BLaER1 treated with 17β-estradiol and CSF1 and Interleukin-3, amounts not matched to agents 10 nM and 100 nM (cell line): Measurements from ENCODE around the gene ADAMTS1.
"Not testable (repeated sequence)": the region's sequence is repeated elsewhere in the genome, so short reads cannot be mapped to it uniquely, and the experiment has no call there.

Experiments
- H3K27ac ChIP-seq, 11 experiments: shearing (Covaris generic); formaldehyde crosslinking; 2 replicates each; pipeline ENCODE4 v1.8.1; 2022
- H3K27me3 ChIP-seq, 11 experiments: shearing (Covaris generic); formaldehyde crosslinking; 2 replicates each; pipeline ENCODE4 v1.8.1; 2022
- H3K36me3 ChIP-seq, 11 experiments: shearing (Covaris generic); formaldehyde crosslinking; 2 replicates each; pipeline ENCODE4 v1.8.1; 2022
- H3K4me1 ChIP-seq, 10 experiments: shearing (Covaris generic); formaldehyde crosslinking; 2 replicates each; pipeline ENCODE4 v1.8.1; 2022
- H3K4me2 ChIP-seq, 11 experiments: shearing (Covaris generic); formaldehyde crosslinking; 2 replicates each; pipeline ENCODE4 v1.8.1; 2022
- H3K4me3 ChIP-seq, 10 experiments: shearing (Covaris generic); formaldehyde crosslinking; 2 replicates each; pipeline ENCODE4 v1.8.1; 2022
- H3K9ac ChIP-seq, 11 experiments: shearing (Covaris generic); formaldehyde crosslinking; 2 replicates each; pipeline ENCODE4 v1.8.1; 2022
- H3K9me3 ChIP-seq, 11 experiments: shearing (Covaris generic); formaldehyde crosslinking; replicated peaks in 1 of 11; 2 replicates each; pipeline ENCODE4 v1.8.1; 2022
- H4K20me1 ChIP-seq, 11 experiments: shearing (Covaris generic); formaldehyde crosslinking; 2 replicates each; pipeline ENCODE4 v1.8.1; 2022
- Cebpa-rat ChIP-seq, 11 experiments: shearing (Covaris generic); IDR thresholded peaks; 2 replicates each; pipeline ENCODE4 v1.8.1; 2022

The ADAMTS1 gene

DNA sequence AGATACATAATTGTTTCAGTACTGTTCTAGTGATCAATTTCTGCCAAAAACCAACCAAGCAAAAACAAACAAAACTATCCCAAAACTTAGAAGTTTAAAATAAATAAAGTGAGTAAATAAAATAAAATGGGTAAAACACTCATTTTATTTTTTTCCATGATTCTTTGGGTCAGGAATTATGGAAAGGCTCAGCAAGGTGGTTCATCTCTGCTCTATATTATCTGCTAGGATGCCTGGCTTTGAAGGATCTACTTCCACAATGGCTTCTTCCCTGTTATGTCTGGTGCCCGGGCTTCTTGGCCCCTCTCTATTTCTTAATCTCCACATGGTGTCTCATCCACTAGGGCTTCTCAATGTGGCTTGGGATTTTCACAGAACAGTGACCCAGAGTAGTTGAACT is 29.1 kb upstream of the ADAMTS1 start:
- Histone ChIP-seq H3K4me3 (no peak overlapping the region), H3K9ac (no peak overlapping the region), H4K20me1 (no peaks in the 10 kb centered on the region), H3K27me3 (no peaks in the 10 kb centered on the region), H3K4me2 (no peak overlapping the region), H3K4me1 (no peaks in the 10 kb centered on the region; a peak in 1 of 20 replicates), H3K9me3 (peaks cover 0 to 17% (median 4%) of the 10 kb centered on the region in 11 experiments; a peak in 9 of 22 replicates), H3K27ac (no peak overlapping the region), H3K36me3 (no peaks in the 10 kb centered on the region)
- no peak for TF ChIP-seq Cebpa-rat (IDR thresholded peaks at IDR 0.05)

DNA sequence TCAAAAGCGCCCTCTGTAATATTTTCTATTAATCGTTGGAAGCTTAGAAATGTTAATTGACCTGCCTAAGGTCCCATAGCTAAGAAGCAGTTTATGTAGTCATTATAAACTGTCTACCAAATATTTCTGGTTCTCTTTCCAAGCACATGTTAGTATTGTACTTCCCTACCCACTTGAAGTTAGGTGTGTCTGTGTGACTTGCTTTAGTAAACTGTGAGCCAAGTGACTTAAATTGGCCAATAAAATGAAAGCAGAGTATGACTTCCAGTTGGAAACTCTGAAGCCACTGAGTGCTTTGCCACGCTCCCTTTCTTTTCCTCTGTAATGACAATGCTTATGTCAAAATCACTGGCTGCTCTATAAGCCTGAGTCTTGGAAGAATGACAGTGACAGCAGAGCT is 20.6 kb upstream of the ADAMTS1 start:
- Histone ChIP-seq H3K9ac (no peak overlapping the region), H3K27ac (no peak overlapping the region), H4K20me1 (no peaks in the 10 kb centered on the region), H3K4me3 (no peak overlapping the region), H3K4me2 (no peak overlapping the region), H3K27me3 (no peaks in the 10 kb centered on the region), H3K4me1 (no peaks in the 10 kb centered on the region), H3K36me3 (no peaks in the 10 kb centered on the region), H3K9me3 (no peaks in the 10 kb centered on the region)
- no peak for TF ChIP-seq Cebpa-rat (IDR thresholded peaks at IDR 0.05)

- H3K9me3 ChIP-seq, H3K4me2 ChIP-seq, H4K20me1 ChIP-seq, H3K9ac ChIP-seq, H3K36me3 ChIP-seq, H3K27ac ChIP-seq, H3K4me3 ChIP-seq, H3K27me3 ChIP-seq, H3K4me1 ChIP-seq: not testable (repeated sequence)
These were observed 11.7 kb upstream of the ADAMTS1 start for GRCh38 chr21:26856871-26857350.

DNA sequence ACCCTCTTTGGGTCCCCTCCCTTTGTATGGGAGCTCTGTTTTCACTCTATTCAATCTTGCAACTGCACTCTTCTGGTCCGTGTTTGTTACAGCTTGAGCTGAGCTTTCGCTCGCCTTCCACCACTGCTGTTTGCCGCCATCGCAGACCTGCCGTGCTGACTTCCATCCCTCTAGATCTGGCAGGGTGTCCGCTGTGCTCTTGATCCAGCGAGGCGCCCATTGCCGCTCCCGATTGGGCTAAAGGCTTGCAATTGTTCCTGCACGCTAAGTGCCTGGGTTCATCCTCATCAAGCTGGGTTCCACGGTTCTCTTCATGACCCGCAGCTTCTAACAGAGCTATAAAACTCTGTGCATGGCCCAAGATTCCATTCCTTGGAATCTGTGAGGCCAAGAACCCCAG is 9.5 kb upstream of the ADAMTS1 start:
- H3K9ac ChIP-seq, H3K4me3 ChIP-seq, H3K9me3 ChIP-seq, H3K4me2 ChIP-seq, H3K27me3 ChIP-seq, H3K27ac ChIP-seq, H4K20me1 ChIP-seq, H3K4me1 ChIP-seq, H3K36me3 ChIP-seq: not testable (repeated sequence)

DNA sequence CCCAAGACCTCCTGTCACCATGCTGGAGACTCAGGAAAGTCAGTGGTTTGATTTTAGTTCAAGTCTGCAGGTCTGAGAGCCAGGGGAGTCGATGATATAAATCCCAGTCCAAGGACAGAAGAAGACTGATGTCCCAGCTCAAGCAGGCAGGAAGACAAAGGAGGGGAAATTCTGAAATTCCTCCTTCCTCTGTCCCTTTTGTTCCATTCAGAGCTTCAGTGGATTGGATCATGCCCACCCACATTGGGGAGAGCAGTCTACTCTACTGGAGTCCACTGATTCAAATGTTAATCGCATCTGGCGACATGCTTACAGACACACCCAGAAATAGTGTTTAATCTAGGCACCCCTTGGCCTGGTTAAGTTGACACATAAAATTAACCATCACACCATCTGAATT is 7.2 kb upstream of the ADAMTS1 start:
- H3K27ac ChIP-seq, result no peak overlapping the region
- H4K20me1 ChIP-seq, result no peaks in the 10 kb centered on the region
- no peak for TF ChIP-seq Cebpa-rat (IDR thresholded peaks at IDR 0.05)
- no peaks in the 10 kb centered on the region for H3K36me3 ChIP-seq
- H3K4me2 ChIP-seq, result no peak overlapping the region
- no peak overlapping the region for H3K4me3 ChIP-seq
- no peaks in the 10 kb centered on the region for H3K27me3 ChIP-seq
- H3K9me3 ChIP-seq, result no peaks in the 10 kb centered on the region
- H3K9ac ChIP-seq, result no peak overlapping the region
- H3K4me1 ChIP-seq, result no peaks in the 10 kb centered on the region

DNA sequence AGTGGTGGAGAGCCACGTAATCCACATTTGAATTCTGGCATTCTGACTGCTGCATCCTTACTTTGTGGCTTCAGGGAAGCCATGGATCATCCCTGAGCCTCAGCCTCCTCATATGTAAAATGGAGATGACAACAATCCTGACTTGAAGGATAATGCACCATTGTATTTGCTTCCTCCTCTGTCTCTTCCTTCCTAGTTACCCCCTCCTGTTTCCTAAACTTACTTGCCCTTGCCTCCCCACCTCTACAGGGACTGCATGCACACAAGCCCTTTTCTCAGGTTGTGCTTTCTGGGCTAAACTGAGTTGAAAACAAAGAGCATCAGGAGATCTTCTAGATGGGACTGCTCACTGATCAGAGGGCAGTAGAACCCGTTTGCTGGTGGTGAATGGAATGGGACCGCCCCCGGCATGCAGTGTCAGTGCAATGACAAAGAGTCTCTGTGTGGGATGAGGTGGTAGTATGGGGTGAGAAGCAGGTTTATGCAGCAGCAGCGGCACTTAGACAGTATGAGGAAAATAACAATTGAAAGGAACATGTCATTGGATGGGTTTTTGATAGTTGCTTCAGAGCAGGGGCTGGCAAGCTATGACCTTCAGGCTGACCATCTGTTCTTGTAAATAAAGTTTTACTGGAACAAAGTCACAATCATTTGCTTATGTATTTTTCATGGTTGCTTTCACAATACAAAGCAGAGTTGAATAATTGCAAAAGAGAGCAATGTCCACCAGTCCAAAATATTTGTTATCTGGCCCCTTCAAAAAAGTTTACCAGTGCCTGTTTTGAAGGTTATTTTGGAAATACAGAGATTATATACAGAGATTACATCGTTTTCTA is 6.1 kb upstream of the ADAMTS1 start:
- no peak for TF ChIP-seq Cebpa-rat (IDR thresholded peaks at IDR 0.05)
- H3K4me2 ChIP-seq, result no peak overlapping the region
- H3K27ac ChIP-seq, result no peak overlapping the region
- peaks cover 0 to 2% (median 0%) of the 10 kb centered on the region in 11 experiments; a peak in 1 of 22 replicates for H3K27me3 ChIP-seq
- H3K36me3 ChIP-seq, result no peaks in the 10 kb centered on the region
- no peaks in the 10 kb centered on the region for H4K20me1 ChIP-seq
- H3K9ac ChIP-seq, result no peak overlapping the region
- H3K4me1 ChIP-seq, result peaks cover 0 to 2% (median 0%) of the 10 kb centered on the region in 10 experiments; a peak in 1 of 20 replicates
- H3K9me3 ChIP-seq, result peaks cover 0 to 3% (median under 1%) of the 10 kb centered on the region in 11 experiments; a peak in 5 of 22 replicates
- H3K4me3 ChIP-seq, result no peak overlapping the region

- Histone ChIP-seq H3K4me3 (no peak overlapping the region), H3K9ac (no peak overlapping the region)
- TF ChIP-seq Cebpa-rat (IDR thresholded peaks at IDR 0.05), result no peak
These were observed 5.0 kb upstream of the ADAMTS1 start for GRCh38 chr21:26850116-26850643.

DNA sequence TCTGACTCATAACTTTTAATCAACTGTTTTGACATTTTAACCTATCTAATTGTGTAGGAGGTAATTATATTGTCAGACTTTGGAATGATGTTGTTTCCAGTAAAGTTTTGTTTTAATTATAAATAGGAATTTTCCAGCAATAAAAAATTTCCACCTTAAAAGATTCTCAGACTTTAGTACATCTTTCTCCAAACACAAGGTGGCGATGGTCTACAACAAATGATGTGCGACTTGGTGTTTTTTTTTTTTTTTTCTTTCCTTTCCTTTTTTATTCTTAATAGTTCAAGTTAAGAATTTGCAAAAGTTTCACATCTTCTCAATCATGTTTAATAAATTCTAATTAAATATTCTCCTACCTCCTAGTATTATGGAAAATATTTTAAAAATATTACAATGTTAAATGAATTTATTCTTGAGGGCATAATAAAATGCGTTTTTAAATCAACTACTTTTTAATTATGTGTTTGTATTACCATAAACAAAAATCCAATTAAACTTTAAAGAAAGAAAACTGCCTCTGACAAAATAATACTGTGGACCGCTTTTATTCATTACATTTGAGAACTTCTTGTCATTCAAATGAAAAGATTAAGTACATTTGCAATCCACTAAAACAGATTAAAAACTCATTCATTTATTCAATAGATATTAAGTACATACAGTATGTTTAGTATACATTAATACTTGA is 4.4 kb upstream of the ADAMTS1 start:
- H3K4me3 ChIP-seq, result no peak overlapping the region
- no peak overlapping the region for H3K9ac ChIP-seq
- no peak overlapping the region for H3K4me2 ChIP-seq
- H3K36me3 ChIP-seq, result no peaks in the 10 kb centered on the region
- no peak for TF ChIP-seq Cebpa-rat (IDR thresholded peaks at IDR 0.05)
- no peak overlapping the region for H3K27ac ChIP-seq
- H3K27me3 ChIP-seq, result peaks cover 0 to 4% (median 0%) of the 10 kb centered on the region in 11 experiments; a peak in 2 of 22 replicates
- no peaks in the 10 kb centered on the region for H4K20me1 ChIP-seq
- peaks cover 6 to 20% (median 18%) of the 10 kb centered on the region in 11 experiments; a peak in 21 of 22 replicates for H3K9me3 ChIP-seq
- peaks cover 0 to 9% (median 0%) of the 10 kb centered on the region in 10 experiments; a peak in 3 of 20 replicates for H3K4me1 ChIP-seq

More at GRCh38 chr21:26850116-26850643, 5.0 kb upstream of the ADAMTS1 start:
- Histone ChIP-seq H3K27ac (no peak overlapping the region), H3K4me1 (peaks cover 0 to 9% (median 0%) of the 10 kb centered on the region in 10 experiments; a peak in 3 of 20 replicates), H3K9me3 (peaks cover 0 to 14% (median 12%) of the 10 kb centered on the region in 11 experiments; a peak in 16 of 22 replicates), H3K4me2 (no peak overlapping the region), H3K36me3 (no peaks in the 10 kb centered on the region), H3K27me3 (peaks cover 0 to 4% (median 0%) of the 10 kb centered on the region in 11 experiments; a peak in 2 of 22 replicates), H4K20me1 (no peaks in the 10 kb centered on the region)

DNA sequence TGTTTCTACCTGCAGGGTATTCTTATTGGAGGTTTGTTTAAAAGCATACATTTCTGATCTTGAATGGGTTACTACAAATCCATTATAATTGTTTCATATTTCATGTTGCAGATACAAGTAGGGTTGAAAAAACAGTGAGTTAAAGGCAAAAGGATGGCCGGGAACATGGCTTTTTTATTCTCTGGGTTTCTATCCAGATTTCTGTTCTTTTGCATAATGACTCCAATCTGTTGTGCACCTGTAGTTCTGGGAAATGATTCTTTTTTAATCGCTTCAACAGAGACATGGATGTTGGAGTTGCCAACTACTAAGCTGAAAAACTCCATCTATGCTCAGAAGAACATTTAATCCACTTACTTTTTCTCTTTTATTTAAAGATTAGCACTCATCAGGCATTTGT is 2.7 kb upstream of the ADAMTS1 start:
- peaks cover 0 to 4% (median 0%) of the 10 kb centered on the region in 11 experiments; a peak in 2 of 22 replicates for H3K27me3 ChIP-seq
- no peak overlapping the region for H3K27ac ChIP-seq
- peaks cover 0 to 10% (median 4%) of the 10 kb centered on the region in 10 experiments; a peak in 16 of 20 replicates for H3K4me1 ChIP-seq
- no peak overlapping the region for H3K4me2 ChIP-seq
- no peak overlapping the region for H3K9ac ChIP-seq
- H3K4me3 ChIP-seq, result no peak overlapping the region
- peaks cover 17 to 37% (median 24%) of the 10 kb centered on the region in 11 experiments for H3K9me3 ChIP-seq
- H4K20me1 ChIP-seq, result no peaks in the 10 kb centered on the region
- no peak for TF ChIP-seq Cebpa-rat (IDR thresholded peaks at IDR 0.05)
- no peaks in the 10 kb centered on the region for H3K36me3 ChIP-seq
